Lung (tissue), 12 donors: ENCODE measurements around the gene IFT57. TPM values are rescaled to one million over a fixed set of nuclear protein-coding genes. Genes with fewer than 3 reads are reported as not detected.
A peak's percentile ranks its signal among the peaks of the same experiment; 100 is the strongest.

Experiments used
- ATAC-seq: fragments of 200-7000 bp; cut with Tn5 transposase; one replicate; pipeline ENCODE4 v1.9.1; 2020; ENCODE audit warnings: moderate number of reproducible peaks; ENCODE audit not compliant: insufficient read depth, low FRiP score
- DNase-seq, 3 donors: peaks; one replicate each; pipeline ENCODE4 v3.0.0-alpha.2; 2013 to 2017
- H3K27ac ChIP-seq, 2 donors: one replicate each; pipeline ENCODE4 v1.5.1; 2013; ENCODE audit warnings: mild to moderate bottlenecking in 2 of 2, moderate library complexity in 2 of 2, control low read depth in 1 of 2, inconsistent platforms in 1 of 2, low read depth in 1 of 2, low read length in 1 of 2
- H3K27me3 ChIP-seq, 3 donors: one replicate each; pipeline ENCODE4 v1.5.1; 2013; ENCODE audit warnings: low read length in 2 of 3; ENCODE audit not compliant: control insufficient read depth in 3 of 3, insufficient read depth in 3 of 3
- H3K36me3 ChIP-seq, 4 donors: one replicate each; pipeline ENCODE4 v1.5.1; 2013; ENCODE audit warnings: low read length in 4 of 4, mild to moderate bottlenecking in 1 of 4, moderate library complexity in 1 of 4; ENCODE audit not compliant: control insufficient read depth in 4 of 4, insufficient read depth in 4 of 4
- H3K4me1 ChIP-seq, 5 donors: one replicate each; pipeline ENCODE4 v1.5.1; 2013; ENCODE audit warnings: low read length in 5 of 5, mild to moderate bottlenecking in 2 of 5, moderate library complexity in 1 of 5; ENCODE audit not compliant: control insufficient read depth in 5 of 5, insufficient read depth in 5 of 5
- H3K4me3 ChIP-seq: one replicate; pipeline ENCODE4 v1.5.1; 2013; ENCODE audit warnings: mild to moderate bottlenecking, control low read depth, moderate library complexity
- H3K9ac ChIP-seq, 2 donors: one replicate each; pipeline ENCODE4 v1.5.1; 2013; ENCODE audit warnings: low read length in 2 of 2, control low read depth in 1 of 2; ENCODE audit not compliant: insufficient read depth in 1 of 2
- H3K9me3 ChIP-seq, 4 donors: one replicate each; pipeline ENCODE4 v1.5.1; 2013; ENCODE audit warnings: low read length in 3 of 4, mild to moderate bottlenecking in 1 of 4, moderate library complexity in 1 of 4; ENCODE audit not compliant: control insufficient read depth in 4 of 4, insufficient read depth in 3 of 4
- CTCF ChIP-seq: IDR thresholded peaks from 2 replicates; pipeline ENCODE4 v1.5.1; 2012; ENCODE audit warnings: mild to moderate bottlenecking; ENCODE audit errors: control extremely low read depth, extremely low read depth
- WGBS, 2 donors: extraction: QIAGEN DNeasy Blood & Tissue Kit; methylation state at CpG; one replicate each; pipeline ENCODE4 v1.1.7; 2013; 5-methylcytosine and 5-hydroxymethylcytosine counted together
- polyA plus RNA-seq, 2 donors: library from polyadenylated mRNA; stranded (reverse); fragments of 200-250 nt; gene quantifications; one replicate each; pipeline ENCODE4 v1.2.1, GENCODE V29; 2013
- total RNA-seq, 2 donors: library from RNA; depleted of rRNA in 1 of 2; stranded (reverse); fragments of >200 nt in 1 of 2; gene quantifications; one replicate each; pipeline ENCODE4 v1.2.1, GENCODE V29; 2014 to 2021
- donor health status: control.
- donor health status: control.
- donor health status: Bipolar disorder and iron deficiency.
- donor health status: healthy.
- donor health status: DM: yes; HTN: yes; CAD: no.

Gene IFT57
- total and polyA plus RNA-seq, 4 donors = 66.1 to 205 (median 129) TPM

DNA sequence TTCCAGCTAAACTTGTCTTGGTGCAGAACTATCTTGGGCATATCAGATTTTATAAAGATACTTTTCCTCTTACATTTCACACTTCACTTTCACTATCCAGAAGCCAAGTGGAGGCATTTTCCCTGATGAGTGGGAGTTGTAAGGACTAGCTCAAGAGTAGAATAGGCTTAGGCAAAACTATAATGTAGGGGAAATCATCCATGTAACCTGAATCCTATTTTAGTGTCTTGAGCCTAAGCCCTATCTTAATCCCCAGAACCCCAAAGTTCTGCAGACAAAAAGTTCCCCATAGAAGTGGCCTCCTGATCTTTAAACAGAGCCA is 89.2 kb downstream of the IFT57 start:
- H3K9me3 ChIP-seq = no peaks in the 10 kb centered on the region
- no peak overlapping the region for H3K27ac ChIP-seq
- ATAC-seq = no peak

DNA sequence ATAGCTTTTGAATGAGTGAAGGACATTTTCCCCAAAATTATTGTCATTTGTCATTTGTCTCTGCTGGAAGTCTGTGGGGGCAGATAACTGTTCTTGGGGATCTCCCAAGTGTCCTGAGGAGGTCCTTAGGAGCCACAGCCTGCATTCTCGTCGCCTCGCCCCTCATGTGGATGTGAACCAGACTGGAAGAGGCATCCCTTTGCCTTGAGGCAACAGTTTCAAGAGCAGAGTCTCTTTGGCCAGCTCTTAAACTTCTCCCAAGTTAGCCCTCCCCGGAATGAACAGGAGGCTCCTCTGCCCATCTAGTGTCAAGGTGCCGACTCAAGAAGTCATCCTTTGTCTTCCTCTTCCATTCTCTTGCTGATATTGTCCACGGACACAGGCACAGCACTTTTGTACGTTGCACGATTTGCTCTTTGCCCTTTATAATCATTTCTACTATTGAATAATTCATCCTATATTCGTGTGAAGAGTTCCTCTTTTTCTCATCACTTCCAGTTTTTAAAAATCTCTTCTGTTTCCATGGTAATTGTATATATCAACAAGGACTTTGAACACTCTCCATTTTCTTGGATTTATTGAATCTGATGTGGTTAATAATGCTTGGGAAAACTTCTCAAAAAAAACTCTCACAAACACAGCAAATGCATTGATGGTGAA is 90.6 kb downstream of the IFT57 start:
- 67 to 78% methylated on average over 9 of the region's 9 CpGs for WGBS, 2 donors
- H3K9ac ChIP-seq = no peak overlapping the region

More for the DNA sequence above, 89.2 kb downstream of the IFT57 start:
- DNase-seq = no peak
- Histone ChIP-seq H3K36me3 (no peaks in the 10 kb centered on the region), H3K27me3 (no peaks in the 10 kb centered on the region), H3K4me1 (peaks cover 0 to 11% (median 7%) of the 10 kb centered on the region in 5 donors), H3K4me3 (no peak overlapping the region), H3K9ac (no peak overlapping the region)
- no peak for TF ChIP-seq CTCF

DNA sequence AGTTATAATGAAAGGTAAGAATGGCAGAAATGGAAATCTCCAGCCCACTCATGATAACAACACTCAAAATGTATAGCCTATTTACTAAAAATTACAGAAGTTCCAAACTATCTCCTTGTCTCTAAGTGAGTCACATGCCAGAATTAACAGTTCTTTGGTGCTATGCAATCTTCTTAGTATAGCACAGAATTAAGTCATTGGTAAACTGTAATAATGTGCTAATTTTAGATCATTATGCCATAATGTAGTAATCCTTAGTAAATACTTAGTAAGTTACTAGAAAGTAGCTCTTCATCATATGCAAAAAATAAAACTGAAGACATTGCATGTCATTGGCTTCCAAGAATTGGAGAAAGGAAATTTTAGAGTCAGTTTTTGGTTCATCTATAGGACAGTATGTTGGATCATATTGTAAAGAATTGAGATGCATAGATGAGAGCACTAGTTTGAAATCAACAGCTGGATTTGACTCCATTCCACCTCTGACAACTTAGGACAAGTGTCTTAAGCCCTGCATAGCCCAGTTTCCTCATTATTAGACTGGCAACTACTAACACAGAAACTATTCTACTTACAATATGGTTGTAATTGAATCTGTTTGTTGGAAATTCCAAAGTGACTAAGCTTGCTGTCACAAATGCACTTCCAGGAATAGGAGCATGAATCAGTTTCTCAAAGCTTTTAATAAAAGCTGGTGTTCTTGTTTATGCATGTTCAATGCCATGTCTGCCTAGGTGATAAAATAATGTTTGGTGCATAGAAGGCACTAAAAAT is 91.3 kb downstream of the IFT57 start:
- no peaks in the 10 kb centered on the region for H3K9me3 ChIP-seq
- no peaks in the 10 kb centered on the region for H3K27me3 ChIP-seq
- no peak for TF ChIP-seq CTCF
- no peak overlapping the region for H3K9ac ChIP-seq
- peak overlapping the region in 1 of 2 donors; percentile 4 for H3K27ac ChIP-seq
- H3K4me3 ChIP-seq = no peak overlapping the region
- ATAC-seq (peak; percentile 29), DNase-seq (no peak)
- H3K36me3 ChIP-seq = no peaks in the 10 kb centered on the region
- H3K4me1 ChIP-seq = peaks cover 0 to 11% (median 8%) of the 10 kb centered on the region in 5 donors

More for the DNA sequence above, 90.6 kb downstream of the IFT57 start:
- H3K9me3 ChIP-seq = no peaks in the 10 kb centered on the region
- H3K27me3 ChIP-seq = no peaks in the 10 kb centered on the region
- no peak for TF ChIP-seq CTCF
- peak overlapping the region in 1 of 2 donors; percentile 4 for H3K27ac ChIP-seq
- peaks cover 0 to 11% (median 7%) of the 10 kb centered on the region in 5 donors for H3K4me1 ChIP-seq
- no peaks in the 10 kb centered on the region for H3K36me3 ChIP-seq
- DNase-seq (no peak), ATAC-seq (no peak)
- H3K4me3 ChIP-seq = no peak overlapping the region
